HG02884 (cell line): ENCODE measurements around the gene MBP.
A peak's percentile ranks its signal among the peaks of the same experiment; 100 is the strongest.

Experiments
- ATAC-seq: cut with Tn5 transposase; IDR thresholded peaks from one replicate; pipeline ENCODE4 v1.9.1; 2021; ENCODE audit warnings: mild to moderate bottlenecking, moderate library complexity; ENCODE audit not compliant: unreplicated experiment

Gene MBP

DNA sequence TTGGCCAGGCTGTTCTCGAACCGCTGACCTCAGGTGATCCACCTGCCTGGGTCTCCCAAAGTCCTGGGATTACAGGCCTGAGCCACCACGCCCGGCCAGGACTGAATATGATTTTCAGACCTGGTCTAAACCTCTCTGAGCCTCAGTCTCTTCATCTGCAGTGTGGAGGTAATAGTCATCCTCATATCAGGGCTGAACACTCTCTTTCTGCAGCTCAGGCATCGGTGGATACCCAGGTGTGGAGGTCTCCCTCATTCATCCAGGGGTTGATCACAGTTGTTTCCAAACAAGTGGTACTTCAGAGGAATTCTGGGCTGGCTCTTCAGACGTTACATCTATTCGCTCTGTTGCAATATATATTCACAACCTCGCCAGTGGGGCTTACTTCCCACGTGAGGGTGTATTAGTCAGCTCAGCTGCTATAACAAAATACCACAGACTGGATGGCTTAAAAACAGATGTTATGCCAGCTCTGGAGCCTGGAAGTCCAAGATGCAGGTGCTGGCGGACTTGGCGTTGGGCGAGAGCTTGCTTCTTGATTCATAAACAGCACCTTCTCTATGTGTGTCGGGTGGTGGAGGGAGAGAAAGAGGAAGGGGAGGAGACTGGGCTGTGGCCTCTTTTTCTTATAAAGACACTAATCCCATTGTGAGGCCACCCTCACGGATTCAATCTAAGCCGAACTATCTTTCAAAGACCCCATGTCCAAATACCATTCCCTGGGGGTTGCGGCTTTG, 2.9 kb upstream of the MBP start:
- ATAC-seq: no peak

DNA sequence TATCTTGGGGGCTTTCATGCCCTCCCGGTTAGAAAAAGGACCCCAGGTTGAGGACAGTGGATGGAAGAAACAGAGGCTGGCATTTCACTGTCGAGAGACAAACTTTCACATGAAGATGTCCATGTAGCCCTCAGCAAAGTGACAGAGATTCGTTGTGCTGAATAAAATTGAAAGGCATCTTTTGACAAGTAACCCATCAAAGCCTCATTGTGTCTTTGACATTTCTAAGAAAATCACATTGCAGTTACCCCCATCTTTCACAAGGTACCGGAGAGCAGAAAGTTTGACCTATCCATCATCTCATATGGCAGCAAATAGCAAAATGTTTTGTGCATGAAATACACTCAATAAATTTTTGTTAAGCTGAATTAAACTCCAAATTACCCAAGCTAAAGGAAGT, 2.0 kb upstream of the MBP start:
- no peak for ATAC-seq

DNA sequence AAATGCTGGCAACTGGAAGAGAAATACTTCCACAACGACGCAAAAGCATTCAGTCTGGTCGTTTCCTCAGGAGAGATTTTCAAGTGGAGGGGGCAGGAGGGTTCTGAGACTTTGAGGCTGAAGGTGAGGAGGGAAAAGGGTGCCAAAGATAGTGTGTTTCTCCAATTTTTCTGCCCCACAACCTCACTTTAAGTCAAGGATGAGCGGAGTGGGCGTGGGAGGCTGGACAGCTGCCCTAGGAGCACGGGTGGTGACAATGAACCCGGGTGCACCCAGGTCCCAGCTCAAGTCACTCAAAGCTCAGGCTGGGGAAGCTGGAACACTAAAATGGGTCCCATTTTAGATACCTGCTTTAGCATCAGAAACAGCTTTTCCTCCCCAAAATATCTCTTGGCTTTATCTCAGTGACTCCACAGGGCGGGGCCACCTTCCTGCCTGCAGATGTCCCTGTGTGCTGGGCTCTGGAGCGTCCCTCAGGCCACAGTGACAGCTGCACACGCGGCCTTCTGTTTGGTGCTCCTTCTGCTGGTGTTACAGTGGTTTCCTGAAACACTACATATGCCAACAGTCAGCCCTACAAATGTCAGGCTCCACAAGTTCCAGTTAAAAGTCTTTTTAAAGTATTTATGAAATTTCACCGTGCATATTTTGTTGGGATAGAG, 1.4 kb upstream of the MBP start:
- no peak for ATAC-seq

DNA sequence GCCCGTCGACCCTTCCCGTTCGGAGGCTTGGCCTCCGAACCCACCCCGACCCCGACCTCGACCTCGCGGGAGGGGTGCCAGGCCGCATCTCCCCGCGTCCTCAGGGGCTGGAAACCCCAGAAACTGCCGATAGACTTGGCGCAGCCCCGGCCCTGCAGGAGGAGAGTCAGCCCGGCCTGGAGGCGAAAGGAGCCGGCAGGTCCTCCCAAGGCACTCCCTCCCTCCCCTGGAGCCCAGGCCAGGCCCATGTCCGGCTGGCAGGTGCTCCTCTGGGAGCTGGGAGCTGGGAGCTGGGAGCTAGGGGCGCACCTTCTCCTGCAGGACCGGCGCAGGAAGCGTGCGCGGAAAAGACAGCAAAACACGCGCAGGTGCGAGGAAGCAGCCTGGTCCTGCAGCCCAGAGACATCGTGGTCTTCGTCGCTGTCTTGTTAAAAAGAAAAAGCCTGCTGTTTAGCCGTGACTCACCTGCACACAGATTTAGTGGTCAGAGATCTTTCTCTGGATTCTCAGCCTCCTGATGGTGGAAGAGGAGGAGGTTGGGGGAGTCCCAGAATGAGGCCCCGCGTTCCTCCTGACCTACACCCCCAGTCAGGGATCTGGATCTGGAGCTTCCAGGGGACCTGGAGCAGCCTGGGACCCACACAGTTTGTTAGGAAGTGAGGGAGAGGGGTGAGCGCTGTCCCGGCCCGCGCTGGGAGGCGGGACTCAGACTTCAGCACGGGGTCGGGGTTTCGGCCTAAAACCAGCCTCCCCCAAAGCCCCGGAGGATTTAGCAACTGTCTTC, 660 bp upstream of the MBP start:
- no peak for ATAC-seq

DNA sequence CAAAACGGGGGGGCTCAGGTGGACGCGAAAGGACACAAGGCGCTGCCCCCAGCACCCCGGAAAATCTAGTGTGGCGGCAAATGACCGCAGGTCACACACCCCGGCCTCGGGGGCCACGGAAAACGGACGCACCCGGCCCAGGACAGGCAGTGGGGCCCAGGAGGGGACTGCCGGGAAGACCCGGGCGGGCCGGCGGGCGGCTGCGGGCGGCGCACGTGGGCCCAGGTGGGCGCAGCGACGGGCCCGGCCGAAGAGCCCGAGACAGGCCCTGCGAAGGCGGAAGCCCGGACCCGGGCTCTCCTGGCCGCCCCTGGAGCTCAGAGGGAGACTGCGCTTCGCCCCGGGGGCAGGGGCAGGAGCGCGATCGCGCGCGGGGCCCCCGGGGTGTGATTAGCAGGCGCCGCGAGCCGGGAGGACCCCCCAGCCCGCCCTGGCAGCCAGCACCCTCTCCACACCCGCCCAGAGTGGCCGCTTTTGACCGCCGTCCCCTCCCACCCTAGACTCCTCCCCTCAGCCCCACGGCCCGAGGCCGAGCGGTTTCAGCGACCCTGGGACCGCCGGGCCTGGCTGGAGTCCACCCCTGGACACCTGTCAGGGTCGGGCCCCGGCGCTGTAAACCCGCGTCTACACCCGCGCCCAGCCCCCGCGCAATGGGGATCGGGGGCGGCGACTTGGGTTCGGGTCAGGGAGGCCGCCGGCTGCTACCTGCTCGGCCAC, 773 bp downstream of the MBP start:
- ATAC-seq: peak; percentile 46

DNA sequence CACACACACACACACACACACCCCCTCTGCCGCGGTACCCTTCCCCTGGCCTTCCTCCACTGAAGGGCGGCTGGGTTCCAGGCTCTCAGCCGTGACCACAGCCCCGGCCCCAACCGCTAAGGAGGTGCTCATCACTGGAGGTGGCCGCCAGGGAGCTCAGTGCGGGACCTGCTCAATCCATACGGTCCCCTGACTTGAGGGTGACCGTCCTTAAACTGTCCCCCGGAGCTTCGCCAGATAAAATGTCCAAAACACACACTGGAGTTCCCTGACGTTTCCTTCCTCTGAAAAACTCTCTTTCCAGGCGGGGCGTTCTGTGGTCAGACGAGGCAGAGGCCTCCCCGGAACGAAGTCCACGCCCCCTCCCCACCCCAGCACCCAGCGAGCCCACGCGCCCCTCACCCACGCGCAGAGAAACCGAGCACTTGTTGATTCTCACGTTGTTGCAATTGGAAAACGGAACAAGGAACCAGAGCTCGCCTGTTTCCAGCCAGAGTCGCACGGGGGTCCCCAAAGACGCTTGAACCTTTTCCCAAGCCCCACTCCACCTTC, 1.4 kb downstream of the MBP start:
- ATAC-seq: no peak

DNA sequence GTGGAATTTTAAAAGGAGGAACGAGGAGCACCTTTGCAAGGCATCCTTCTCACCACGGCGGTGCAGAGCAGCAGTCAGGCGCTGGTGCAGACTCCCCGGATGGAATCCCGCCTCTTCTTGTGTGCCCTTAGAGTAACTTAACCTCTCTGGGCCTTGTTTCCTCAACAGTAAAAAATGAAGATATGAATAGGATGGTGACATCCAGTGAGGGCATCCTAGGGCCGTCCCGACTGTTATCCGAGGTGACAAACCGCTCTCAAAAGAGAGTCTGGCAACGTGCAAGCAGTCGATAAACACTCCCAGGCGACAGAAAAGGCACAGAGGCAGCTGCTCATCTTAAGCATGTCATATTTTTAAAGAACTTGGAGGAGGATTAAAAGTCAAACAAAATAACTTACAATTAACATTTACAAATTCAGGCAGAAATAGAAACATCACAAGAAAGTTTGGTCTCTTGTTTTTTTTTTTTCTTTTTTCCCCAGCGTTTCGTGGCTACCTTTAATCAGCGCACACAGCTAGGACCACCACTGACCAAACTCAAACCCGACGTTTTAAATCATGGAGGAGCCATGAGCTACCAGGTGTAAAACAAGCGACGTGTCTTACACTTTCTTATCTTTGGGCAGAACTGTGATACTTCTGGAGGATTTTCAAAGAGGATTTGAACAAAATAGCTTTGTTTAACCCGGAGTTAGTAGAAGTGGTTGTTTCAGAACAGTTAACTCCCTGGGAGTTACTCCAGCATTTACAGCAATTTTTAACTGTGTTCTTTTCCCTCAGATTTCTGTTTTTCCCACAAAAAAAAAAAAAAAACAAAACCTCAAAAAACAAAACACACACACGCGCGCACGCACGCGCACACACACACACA, 2.1 kb downstream of the MBP start:
- no peak for ATAC-seq

DNA sequence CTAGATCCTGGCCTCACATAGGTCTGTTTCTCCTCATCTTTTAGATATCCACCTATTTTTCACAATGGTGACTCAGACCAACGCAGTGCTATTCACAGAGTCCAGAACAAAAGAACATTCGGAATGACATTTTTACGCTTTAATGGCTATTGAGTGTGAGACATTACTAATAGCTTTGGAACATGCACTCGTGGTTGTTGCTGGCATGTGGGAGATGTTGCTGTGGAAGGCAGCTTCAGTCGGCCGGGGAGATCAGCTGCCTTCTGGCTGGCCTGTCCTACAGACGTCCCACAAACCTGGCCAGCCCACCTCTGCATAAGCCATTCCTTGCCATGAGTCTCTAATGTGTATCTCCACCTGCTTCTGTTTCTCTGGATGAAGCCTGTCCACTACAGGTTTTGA, 3.4 kb downstream of the MBP start:
- ATAC-seq: no peak

DNA sequence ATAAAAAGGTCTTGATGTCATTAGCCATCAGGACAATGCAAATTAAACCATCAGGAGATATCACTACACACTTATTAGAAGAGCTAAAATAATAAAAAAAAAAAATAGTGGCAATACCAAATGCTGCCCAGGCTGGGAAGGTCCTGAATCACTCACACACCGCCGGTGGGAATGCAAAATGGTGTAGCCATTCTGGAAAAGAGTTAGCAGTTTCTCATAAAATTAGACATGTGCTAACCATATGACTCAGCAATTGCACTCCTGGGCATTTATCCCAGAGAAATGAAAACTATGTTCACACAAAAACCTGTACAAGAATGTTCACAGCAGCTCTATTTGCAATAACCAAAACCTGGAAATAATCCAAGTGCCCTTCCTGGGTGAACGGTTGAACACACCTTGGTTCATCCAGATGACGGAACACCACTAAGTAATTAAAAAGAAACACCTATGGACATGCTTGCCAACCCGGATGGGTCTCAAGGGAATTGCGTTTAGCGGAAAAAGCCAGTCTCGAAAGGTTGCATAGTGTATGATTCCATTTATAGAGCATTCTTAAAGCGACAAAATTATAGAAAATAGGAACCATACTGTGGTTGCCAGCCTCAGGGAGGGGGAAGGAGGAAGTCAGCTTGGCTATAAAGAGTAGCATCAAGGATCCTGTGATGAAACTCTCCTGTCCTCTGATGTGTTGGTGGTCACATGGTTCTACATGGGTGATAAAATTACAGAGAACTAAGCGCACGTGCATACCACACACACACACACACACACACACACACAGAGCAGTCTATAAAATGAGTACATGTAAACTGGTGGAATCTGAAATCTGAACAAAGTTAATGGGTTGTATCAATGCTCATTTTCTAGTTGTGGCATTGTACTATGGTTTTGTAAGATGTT, 4.6 kb downstream of the MBP start:
- ATAC-seq: peak; percentile 24

DNA sequence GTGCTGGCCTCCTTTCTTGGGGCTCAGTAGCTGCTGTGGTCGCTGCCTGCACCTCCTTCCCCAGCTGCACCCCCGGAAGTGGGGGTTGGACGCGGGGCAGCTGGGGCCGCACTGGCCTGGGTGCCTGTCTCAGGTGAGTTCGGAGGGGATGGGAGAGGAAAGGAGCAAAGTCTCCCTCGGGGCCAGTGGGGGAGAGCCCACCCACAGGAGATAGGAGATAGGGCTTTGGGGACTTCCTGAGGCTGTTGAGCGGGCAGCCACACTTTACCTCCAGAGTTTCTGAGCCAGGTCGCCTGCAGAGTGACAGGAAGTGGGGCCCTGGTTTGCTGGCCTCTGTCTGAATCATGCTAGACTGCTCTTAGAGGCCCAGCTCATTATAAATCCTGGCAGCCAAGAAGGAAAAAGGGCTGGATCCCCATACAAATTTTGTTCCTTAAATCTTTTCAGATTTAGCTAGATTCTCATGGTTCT, 8.1 kb downstream of the MBP start:
- ATAC-seq: peak; percentile 61

DNA sequence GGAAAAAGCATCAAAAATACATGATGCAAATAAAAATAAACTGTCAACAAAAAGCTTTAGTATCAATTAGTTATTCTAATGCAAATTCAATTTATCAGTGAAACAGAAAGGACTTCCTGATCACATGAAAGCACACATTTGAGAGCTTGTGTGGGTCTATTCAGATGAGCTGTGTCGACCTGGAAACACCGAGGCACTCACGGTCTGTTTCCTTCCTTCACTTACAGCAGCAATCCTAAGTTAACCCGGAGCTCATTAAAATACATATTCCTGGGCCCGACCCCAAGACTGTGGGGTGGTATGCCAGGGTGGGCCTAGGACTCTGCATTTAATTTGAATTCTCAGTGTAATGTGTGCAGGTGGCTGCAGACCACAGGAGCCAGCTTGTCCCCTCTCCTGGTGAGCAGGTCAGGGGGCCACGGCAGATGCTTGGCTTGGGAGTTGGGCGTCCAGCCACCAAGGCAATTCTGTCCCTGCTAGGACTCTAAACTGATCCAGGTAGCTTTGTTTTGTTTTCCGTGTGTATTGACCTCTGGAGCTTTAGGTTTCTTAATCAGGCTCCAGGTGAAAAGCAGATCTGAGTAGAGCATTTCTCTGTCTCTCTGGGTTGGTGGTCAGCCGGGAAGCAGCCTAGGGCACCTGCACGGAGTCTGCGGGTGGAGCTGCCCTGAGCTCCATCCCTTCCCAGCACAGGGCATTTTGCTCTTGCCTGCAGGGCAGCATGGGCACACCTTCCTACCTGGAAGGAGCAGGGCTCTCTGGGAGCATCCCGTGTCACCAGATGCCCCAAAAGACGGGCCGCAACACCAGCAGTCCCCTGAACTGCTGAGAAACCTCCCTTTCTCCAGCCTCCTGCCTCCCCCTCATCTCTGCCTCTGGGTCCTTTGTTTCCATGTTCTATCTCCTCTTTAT, 9.0 kb downstream of the MBP start:
- no peak for ATAC-seq

DNA sequence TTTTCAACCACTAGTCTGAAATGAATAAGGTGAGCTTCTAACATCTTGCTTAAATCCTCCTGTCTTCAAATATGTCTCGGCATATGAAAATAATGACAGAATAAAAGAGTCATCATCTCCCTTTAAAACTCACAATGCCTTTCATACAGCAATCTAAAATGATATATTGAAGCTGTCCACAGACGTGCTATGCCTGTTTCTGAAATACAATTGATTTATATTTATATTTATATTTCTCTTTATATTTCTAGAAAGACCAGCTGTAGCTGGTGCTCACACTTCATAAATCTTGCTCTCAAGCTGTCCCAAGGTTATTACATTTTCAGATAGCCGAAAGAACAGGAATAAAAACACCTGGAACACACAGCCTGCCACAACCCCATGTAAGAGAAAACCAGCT, 11.1 kb downstream of the MBP start:
- ATAC-seq: no peak

DNA sequence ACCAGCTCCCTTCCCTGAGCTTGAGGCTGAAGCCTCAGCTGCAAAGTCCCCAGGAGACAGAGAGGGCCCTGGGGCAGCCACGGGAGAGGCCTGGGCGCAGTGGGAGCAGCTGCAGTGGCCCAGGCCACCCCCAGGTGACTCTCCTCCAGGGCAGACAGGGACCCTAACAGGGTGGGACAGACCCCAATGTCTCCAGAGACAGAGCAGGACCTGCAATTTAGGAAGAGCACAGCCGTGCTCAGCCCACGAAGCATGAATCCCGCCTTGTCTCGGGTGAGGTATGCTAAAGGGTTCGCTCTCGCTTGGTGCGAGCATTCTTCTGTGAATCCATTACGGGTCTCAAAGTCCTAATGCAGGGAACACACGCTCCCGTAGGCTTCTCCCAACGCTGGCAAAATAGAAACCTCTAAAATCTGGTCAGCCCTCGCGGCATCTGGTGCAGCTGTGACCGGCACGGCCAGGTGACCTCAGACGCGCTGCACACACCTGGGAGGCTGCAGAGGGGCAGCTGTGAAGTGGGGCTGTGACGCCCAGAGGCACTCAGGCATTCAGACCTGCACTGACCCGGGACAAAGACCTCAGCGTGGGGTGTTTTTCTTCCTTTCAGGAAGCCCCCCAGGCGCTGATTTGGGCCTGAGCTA, 12.6 kb downstream of the MBP start:
- ATAC-seq: no peak

DNA sequence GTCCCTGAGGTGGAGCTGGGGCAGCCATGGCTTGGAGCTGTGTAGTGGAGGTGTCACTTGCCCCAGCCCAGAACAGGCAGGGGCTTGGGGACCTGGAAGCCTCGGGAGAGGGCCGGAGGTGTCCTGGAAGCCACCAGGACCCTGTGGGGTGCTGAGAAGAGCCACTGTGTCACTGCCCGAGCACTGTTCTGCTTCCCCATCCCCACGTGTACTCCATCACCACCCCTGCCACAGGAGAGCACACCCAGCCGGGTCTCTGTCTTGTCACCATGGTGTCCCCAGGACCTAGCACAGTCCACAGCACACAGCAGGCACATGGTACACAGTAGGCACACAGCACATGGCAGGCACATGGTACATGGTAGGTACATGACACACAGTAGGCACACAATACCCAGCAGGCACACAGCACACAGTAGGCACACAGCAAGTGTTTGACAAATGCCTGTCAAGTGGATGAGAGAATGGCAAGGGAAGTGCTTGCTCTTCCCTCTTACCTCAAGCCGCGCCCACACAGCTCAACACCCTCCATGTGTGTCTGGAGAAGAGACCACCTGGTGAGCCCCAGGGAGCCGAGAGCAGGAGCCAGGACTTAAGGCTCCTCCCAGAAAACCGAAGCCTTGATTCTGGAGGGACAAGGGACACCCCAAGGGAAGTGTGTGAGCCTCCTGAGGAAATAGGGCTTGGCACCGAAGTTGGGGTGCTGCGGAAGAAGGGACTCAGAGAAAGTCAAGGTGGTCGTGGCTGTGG, 13.3 kb downstream of the MBP start:
- ATAC-seq: no peak

DNA sequence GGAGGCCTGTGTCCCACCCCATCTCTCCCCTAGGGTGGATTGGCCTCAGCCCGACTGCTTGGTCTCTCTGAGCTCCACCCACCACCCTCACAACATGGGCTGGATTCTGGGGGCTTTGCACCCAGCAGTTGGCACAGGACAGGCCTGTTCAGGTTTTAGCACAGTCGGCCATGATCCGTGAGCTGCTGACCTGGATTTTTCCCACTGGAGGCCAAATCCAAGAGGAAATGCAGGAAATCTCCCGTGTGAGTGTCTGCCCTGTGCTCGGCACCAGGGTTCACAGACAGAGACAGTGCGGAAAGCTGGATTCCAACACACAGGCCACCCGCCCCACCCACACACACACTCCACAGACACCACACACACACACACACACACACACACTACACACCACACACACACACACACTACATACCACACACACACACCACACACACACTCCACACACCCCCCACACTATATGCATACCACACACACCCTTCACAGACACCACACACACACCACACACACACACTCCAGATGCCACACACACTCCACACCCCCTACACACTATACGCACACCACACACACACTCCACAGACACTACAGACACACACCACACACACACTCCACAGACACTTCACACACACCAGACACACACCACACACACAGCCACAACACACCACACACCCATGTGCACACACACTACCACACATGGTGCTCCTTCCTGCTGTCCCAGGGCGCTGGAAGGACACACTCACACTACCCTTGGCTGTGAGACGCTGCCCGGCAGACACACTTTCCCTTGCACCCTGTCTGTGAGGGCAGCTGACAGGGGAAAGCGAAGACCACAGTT, 14.1 kb downstream of the MBP start:
- ATAC-seq: no peak
